GM23338 (cell line): ENCODE data around the gene MXRA7.

ENCODE experiments used
- CTCF ChIP-seq, 2 experiments: fragments of 200-600 bp in 1 of 2; sonication (generic) in 1 of 2; conservative IDR thresholded peaks; 2 replicates each; pipeline versions ENCODE4 v1.5.1 to v1.6.1; 2016 to 2017; ENCODE audit warnings: antibody characterized with exemption in 2 of 2, low read depth in 2 of 2, mild to moderate bottlenecking in 2 of 2, moderate library complexity in 1 of 2
- POLR2AphosphoS5 ChIP-seq: IDR thresholded peaks from 2 replicates; pipeline ENCODE4 v1.6.1; 2016; ENCODE audit warnings: antibody characterized with exemption, low read depth

GRCh38 chr17:76752006-76752405 lies 41.2 kb upstream of the MXRA7 start:
- no peak for TF ChIP-seq CTCF (conservative IDR thresholded peaks at IDR 0.05; ENCODE audit: low read depth in 2 of 2)
- no peak for TF ChIP-seq POLR2AphosphoS5
